ENCODE data around the gene CMIP. TPM values are rescaled to one million over a fixed set of nuclear protein-coding genes. Genes with fewer than 3 reads are reported as not detected.

CMIP gene
- total RNA-seq, 1 experiment from 2014 or later, result 53.6 TPM

DNA sequence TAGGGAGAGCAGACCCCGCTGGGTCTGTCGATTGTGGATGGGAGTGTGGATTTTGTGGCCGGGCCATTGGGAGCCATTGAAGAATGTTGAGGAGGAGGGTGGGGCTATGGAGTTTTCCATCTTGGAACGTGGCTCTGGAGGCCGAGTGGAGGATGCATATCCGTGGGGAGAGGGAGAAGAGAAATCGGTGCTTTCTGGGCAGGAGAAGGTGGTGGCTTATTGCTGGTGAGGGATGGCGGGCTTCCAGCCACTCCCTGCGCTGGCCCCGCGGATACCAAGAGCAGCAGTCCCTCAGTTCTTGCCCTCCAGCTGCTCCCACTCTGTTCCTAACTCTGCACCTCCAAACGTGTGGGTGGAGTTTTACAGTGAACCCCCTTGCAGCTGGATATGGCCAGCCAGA is 162.4 kb downstream of the CMIP start:
- DNase-seq (ENCODE audit: unreplicated experiment), result no peak
- no TSS peak for BruUV-seq (replicated peaks)
- peaks cover 38% of the 10 kb centered on the region for H3K4me1 Mint-ChIP-seq (ENCODE audit: insufficient read depth, unreplicated experiment)
- intact Hi-C loops (cut with micrococcal nuclease), result no loop called here
- no peaks in the 10 kb centered on the region for H3K9me3 Mint-ChIP-seq (ENCODE audit: unreplicated experiment)
- H3K27ac Mint-ChIP-seq (ENCODE audit: low read depth, unreplicated experiment), result no peak overlapping the region
- H3K4me3 Mint-ChIP-seq (ENCODE audit: unreplicated experiment), result no peak overlapping the region
- ChIA-PET POLR2A (no interaction called here), CTCF (no interaction called here)
- TF ChIP-seq, protein P1, sequence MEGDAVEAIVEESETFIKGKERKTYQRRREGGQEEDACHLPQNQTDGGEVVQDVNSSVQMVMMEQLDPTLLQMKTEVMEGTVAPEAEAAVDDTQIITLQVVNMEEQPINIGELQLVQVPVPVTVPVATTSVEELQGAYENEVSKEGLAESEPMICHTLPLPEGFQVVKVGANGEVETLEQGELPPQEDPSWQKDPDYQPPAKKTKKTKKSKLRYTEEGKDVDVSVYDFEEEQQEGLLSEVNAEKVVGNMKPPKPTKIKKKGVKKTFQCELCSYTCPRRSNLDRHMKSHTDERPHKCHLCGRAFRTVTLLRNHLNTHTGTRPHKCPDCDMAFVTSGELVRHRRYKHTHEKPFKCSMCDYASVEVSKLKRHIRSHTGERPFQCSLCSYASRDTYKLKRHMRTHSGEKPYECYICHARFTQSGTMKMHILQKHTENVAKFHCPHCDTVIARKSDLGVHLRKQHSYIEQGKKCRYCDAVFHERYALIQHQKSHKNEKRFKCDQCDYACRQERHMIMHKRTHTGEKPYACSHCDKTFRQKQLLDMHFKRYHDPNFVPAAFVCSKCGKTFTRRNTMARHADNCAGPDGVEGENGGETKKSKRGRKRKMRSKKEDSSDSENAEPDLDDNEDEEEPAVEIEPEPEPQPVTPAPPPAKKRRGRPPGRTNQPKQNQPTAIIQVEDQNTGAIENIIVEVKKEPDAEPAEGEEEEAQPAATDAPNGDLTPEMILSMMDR (IDR thresholded peaks at IDR 0.05; ENCODE audit: unreplicated experiment), result no peak
- H3K27me3 Mint-ChIP-seq (ENCODE audit: insufficient read depth, unreplicated experiment), result no peaks in the 10 kb centered on the region
- peaks cover 20% of the 10 kb centered on the region for H3K36me3 Mint-ChIP-seq (ENCODE audit: insufficient read depth, unreplicated experiment)

DNA sequence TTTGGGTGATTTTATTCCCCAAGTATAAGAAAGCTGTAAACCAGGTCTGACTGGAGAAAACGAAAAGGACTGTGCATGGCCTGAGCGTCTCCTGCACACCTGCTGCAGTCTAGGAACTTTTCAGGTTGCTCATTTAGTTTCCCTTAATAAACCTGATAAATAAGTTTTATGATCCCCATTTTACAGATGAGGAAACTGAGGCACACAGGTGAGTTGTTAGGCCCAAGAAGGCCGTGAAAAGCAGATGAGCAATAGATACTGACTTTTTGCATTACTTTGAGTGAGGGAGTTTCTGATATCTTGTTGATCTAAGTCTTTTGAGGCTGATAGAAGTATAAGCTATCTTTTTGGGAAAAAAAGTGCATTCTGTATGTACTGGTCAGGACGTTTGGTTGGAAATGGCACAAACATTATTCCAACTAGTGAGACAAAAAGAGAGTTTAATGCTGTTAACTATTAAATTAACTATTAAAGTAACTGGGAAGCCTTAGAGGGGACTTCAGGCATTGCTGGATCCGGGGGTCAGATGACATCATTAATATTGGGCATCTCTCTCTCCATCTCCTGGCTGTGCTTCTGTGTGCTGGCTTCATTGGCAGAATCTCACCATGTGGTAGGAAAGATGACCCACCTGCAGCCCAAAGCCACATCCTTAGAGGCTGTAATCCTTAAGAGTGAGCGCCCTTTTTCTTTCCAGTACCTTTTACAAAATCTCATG is 163.4 kb downstream of the CMIP start:
- Mint-ChIP-seq H3K36me3 (ENCODE audit: insufficient read depth, unreplicated experiment) (peaks cover 20% of the 10 kb centered on the region), H3K4me1 (ENCODE audit: insufficient read depth, unreplicated experiment) (peaks cover 36% of the 10 kb centered on the region), H3K27me3 (ENCODE audit: insufficient read depth, unreplicated experiment) (no peaks in the 10 kb centered on the region), H3K27ac (ENCODE audit: low read depth, unreplicated experiment) (no peak overlapping the region), H3K4me3 (ENCODE audit: unreplicated experiment) (no peak overlapping the region), H3K9me3 (ENCODE audit: unreplicated experiment) (no peaks in the 10 kb centered on the region)
- no peak for DNase-seq (ENCODE audit: unreplicated experiment)
- ChIA-PET POLR2A (interaction anchor here (1.1 kb wide), 1 partner anchor 179 kb away, joined by 5 read pairs; no protein-coding TSS in a partner anchor), CTCF (interaction anchor here (0.8 kb wide), 1 partner anchor 114 kb away, joined by 3 read pairs; no protein-coding TSS in a partner anchor)
- intact Hi-C loops (cut with micrococcal nuclease), result no loop called here
- TF ChIP-seq, protein P1 (IDR thresholded peaks at IDR 0.05; ENCODE audit: unreplicated experiment), result no peak
- TSS peak; percentile 37 for BruUV-seq (replicated peaks)

DNA sequence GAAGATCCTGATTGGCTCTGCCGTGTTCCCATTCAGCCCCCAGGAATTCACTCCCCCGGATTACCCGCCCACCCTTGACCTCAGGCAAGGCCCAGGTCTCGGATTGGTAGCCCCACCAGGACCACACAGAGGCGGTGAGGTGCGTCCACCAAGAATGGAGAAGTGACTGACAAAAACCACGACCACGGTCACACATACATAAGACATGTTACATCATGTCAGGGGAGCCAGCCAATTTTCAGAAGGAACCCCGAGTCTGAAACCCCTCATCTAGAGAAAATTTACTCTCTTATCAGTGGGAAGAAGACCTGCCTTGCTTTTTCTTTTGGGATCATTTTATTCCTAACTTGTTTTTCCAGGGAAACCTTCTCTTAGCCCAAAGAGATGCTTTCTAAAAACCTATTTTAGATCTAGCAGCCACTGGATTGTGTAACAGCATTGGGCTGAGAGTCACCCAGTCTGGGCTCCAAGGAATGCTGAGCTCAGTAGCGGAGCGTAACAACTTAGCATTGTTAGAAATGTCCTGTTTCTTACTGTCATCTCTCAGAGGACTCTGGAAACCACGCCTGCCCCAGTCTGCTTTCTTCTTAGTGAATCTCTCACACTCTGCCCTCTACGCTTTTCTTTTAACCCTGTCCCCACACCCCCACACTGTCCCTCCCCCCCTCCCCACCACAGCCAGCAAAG is 164.1 kb downstream of the CMIP start:
- Mint-ChIP-seq H3K4me1 (ENCODE audit: insufficient read depth, unreplicated experiment) (peaks cover 36% of the 10 kb centered on the region), H3K9me3 (ENCODE audit: unreplicated experiment) (no peaks in the 10 kb centered on the region), H3K27me3 (ENCODE audit: insufficient read depth, unreplicated experiment) (no peaks in the 10 kb centered on the region), H3K4me3 (ENCODE audit: unreplicated experiment) (no peak overlapping the region), H3K27ac (ENCODE audit: low read depth, unreplicated experiment) (peak overlapping the region; percentile 4), H3K36me3 (ENCODE audit: insufficient read depth, unreplicated experiment) (peaks cover 20% of the 10 kb centered on the region)
- BruUV-seq (replicated peaks), result no TSS peak
- POLR2A ChIA-PET, result interaction anchor here (1.1 to 1.5 kb wide), 3 partner anchors 10 to 179 kb away, joined by 4 to 5 read pairs (median 5); no protein-coding TSS in a partner anchor
- intact Hi-C loops (cut with micrococcal nuclease), result no loop called here
- CTCF ChIA-PET, result interaction anchor here (0.8 kb wide), 1 partner anchor 115 kb away, joined by 3 read pairs; no protein-coding TSS in a partner anchor
- TF ChIP-seq, protein P1 (IDR thresholded peaks at IDR 0.05; ENCODE audit: unreplicated experiment), result no peak
- peak; percentile 45 for DNase-seq (ENCODE audit: unreplicated experiment)

DNA sequence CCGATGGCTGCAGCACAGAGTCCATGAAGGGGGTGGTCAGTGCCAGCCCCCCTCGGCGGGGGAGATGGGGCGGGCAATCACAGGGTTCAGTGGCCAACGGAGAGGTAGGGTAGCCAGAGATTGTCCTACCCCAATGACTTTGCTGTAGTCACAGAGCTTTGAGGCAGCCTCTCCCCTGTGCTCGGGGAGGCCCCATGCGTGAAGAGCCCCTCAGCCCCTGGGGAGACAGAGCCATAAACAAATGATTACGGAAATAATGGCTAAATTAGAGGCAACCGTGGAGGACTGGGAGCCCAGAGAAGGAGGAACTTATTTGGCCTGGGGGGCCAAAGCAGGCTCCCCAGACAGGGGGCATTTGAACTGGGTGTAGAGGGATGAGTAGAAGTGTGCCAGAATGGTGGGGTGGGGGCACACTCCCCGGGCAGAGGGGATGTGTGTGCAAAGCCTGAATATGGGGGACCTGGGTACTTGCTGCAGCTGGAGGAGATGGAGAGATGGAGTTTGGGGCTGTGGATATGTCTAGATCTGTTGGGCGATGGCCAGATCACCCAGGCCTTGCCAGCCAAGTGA is 164.8 kb downstream of the CMIP start:
- ChIA-PET POLR2A (interaction anchor here (1.1 to 1.5 kb wide), 3 partner anchors 10 to 180 kb away, joined by 4 to 5 read pairs (median 5); no protein-coding TSS in a partner anchor), CTCF (no interaction called here)
- DNase-seq (ENCODE audit: unreplicated experiment), result no peak
- H3K27me3 Mint-ChIP-seq (ENCODE audit: insufficient read depth, unreplicated experiment), result no peaks in the 10 kb centered on the region
- peaks cover 20% of the 10 kb centered on the region for H3K36me3 Mint-ChIP-seq (ENCODE audit: insufficient read depth, unreplicated experiment)
- TF ChIP-seq, protein P1 (IDR thresholded peaks at IDR 0.05; ENCODE audit: unreplicated experiment), result no peak
- H3K27ac Mint-ChIP-seq (ENCODE audit: low read depth, unreplicated experiment), result peak overlapping the region; percentile 4
- H3K4me3 Mint-ChIP-seq (ENCODE audit: unreplicated experiment), result no peak overlapping the region
- H3K9me3 Mint-ChIP-seq (ENCODE audit: unreplicated experiment), result no peaks in the 10 kb centered on the region
- BruUV-seq (replicated peaks), result no TSS peak
- intact Hi-C loops (cut with micrococcal nuclease), result no loop called here
- peaks cover 36% of the 10 kb centered on the region for H3K4me1 Mint-ChIP-seq (ENCODE audit: insufficient read depth, unreplicated experiment)
